ENCODE measurements around the gene MRPL38. TPM values are rescaled to one million over a fixed set of nuclear protein-coding genes. Genes with fewer than 3 reads are reported as not detected.

MRPL38 gene
- total RNA-seq, 2 donors from 2014 or later: 42.4 to 56.2 TPM

- H3K9me3 ChIP-seq: no peaks in the 10 kb centered on the region
- no peak for TF ChIP-seq CTCF (IDR thresholded peaks at IDR 0.05)
- no peaks in the 10 kb centered on the region for H3K4me1 ChIP-seq (ENCODE audit: control insufficient read depth in 1 of 2, low read depth in 2 of 2)
- no peak overlapping the region for H3K4me3 ChIP-seq
- ATAC-seq (ENCODE audit: insufficient number of reproducible peaks, low FRiP score, low read depth) (no peak), DNase-seq (ENCODE audit: low spot score) (no peak)
- no peaks in the 10 kb centered on the region for H3K27me3 ChIP-seq (replicated peaks; ENCODE audit: insufficient read depth)
- H3K27ac ChIP-seq: no peak overlapping the region
- no peaks in the 10 kb centered on the region for H3K36me3 ChIP-seq
Observed at GRCh38 chr17:75932852-75933251, 28.2 kb upstream of the MRPL38 start.

- Histone ChIP-seq H3K27me3 (replicated peaks; ENCODE audit: insufficient read depth) (no peaks in the 10 kb centered on the region), H3K36me3 (no peaks in the 10 kb centered on the region), H3K9me3 (no peaks in the 10 kb centered on the region), H3K4me3 (no peak overlapping the region), H3K27ac (no peak overlapping the region), H3K4me1 (ENCODE audit: control insufficient read depth in 1 of 2, low read depth in 2 of 2) (no peaks in the 10 kb centered on the region)
- no peak for TF ChIP-seq CTCF (IDR thresholded peaks at IDR 0.05)
- no peak for ATAC-seq (ENCODE audit: insufficient number of reproducible peaks, low FRiP score, low read depth)
- DNase-seq (ENCODE audit: low spot score): no peak
Observed at GRCh38 chr17:75931062-75931461, 26.4 kb upstream of the MRPL38 start.

GRCh38 chr17:75927286-75927922 is 22.7 kb upstream of the MRPL38 start:
- ATAC-seq (ENCODE audit: insufficient number of reproducible peaks, low FRiP score, low read depth) (no peak), DNase-seq (ENCODE audit: low spot score) (no peak)
- no peaks in the 10 kb centered on the region for H3K9me3 ChIP-seq
- H3K36me3 ChIP-seq: peaks cover 7% of the 10 kb centered on the region
- no peaks in the 10 kb centered on the region for H3K27me3 ChIP-seq (replicated peaks; ENCODE audit: insufficient read depth)
- H3K4me3 ChIP-seq: no peak overlapping the region
- no peak for TF ChIP-seq CTCF (IDR thresholded peaks at IDR 0.05)
- H3K4me1 ChIP-seq (ENCODE audit: control insufficient read depth in 1 of 2, low read depth in 2 of 2): no peaks in the 10 kb centered on the region
- H3K27ac ChIP-seq: no peak overlapping the region

- Histone ChIP-seq H3K27me3 (replicated peaks; ENCODE audit: insufficient read depth) (no peaks in the 10 kb centered on the region), H3K9me3 (no peaks in the 10 kb centered on the region), H3K4me3 (no peak overlapping the region), H3K27ac (no peak overlapping the region), H3K4me1 (ENCODE audit: control insufficient read depth in 1 of 2, low read depth in 2 of 2) (no peaks in the 10 kb centered on the region), H3K36me3 (peaks cover 7% of the 10 kb centered on the region)
- ATAC-seq (ENCODE audit: insufficient number of reproducible peaks, low FRiP score, low read depth) (no peak), DNase-seq (ENCODE audit: low spot score) (no peak)
- no peak for TF ChIP-seq CTCF (IDR thresholded peaks at IDR 0.05)
Observed at GRCh38 chr17:75926456-75926855, 21.8 kb upstream of the MRPL38 start.

- Histone ChIP-seq H3K27me3 (replicated peaks; ENCODE audit: insufficient read depth) (no peaks in the 10 kb centered on the region), H3K9me3 (no peaks in the 10 kb centered on the region), H3K36me3 (peaks cover 7% of the 10 kb centered on the region), H3K27ac (no peak overlapping the region), H3K4me1 (ENCODE audit: control insufficient read depth in 1 of 2, low read depth in 2 of 2) (no peaks in the 10 kb centered on the region), H3K4me3 (no peak overlapping the region)
- DNase-seq (ENCODE audit: low spot score): no peak
- no peak for ATAC-seq (ENCODE audit: insufficient number of reproducible peaks, low FRiP score, low read depth)
- no peak for TF ChIP-seq CTCF (IDR thresholded peaks at IDR 0.05)
Observed at GRCh38 chr17:75925912-75926311, 21.2 kb upstream of the MRPL38 start.

All from thoracic aorta (tissue), 2 donors.